Regular cardiac myocyte (primary cell): ENCODE measurements around the gene THYN1. TPM values are rescaled to one million over a fixed set of nuclear protein-coding genes. Genes with fewer than 3 reads are reported as not detected.

Source experiments
- total RNA-seq: library from RNA; depleted of rRNA; stranded (reverse); fragments of >200 nt; gene quantifications from 2 replicates; pipeline ENCODE4 v1.2.3, GENCODE V29; 2014

Gene THYN1
- total RNA-seq, result 63.3 and 74.7 TPM in 2 replicates

GRCh38 chr11:134253188-134253993 lies at the start of gene THYN1, which contains the start of gene ACAD8:
TSS of gene THYN1 (minus strand) at chr11:134253352. CDS start at chr11:134252882, 470 bp downstream.
TSS of gene ACAD8 (plus strand) at chr11:134253568. CDS start at chr11:134253601, 33 bp downstream.

DNA sequence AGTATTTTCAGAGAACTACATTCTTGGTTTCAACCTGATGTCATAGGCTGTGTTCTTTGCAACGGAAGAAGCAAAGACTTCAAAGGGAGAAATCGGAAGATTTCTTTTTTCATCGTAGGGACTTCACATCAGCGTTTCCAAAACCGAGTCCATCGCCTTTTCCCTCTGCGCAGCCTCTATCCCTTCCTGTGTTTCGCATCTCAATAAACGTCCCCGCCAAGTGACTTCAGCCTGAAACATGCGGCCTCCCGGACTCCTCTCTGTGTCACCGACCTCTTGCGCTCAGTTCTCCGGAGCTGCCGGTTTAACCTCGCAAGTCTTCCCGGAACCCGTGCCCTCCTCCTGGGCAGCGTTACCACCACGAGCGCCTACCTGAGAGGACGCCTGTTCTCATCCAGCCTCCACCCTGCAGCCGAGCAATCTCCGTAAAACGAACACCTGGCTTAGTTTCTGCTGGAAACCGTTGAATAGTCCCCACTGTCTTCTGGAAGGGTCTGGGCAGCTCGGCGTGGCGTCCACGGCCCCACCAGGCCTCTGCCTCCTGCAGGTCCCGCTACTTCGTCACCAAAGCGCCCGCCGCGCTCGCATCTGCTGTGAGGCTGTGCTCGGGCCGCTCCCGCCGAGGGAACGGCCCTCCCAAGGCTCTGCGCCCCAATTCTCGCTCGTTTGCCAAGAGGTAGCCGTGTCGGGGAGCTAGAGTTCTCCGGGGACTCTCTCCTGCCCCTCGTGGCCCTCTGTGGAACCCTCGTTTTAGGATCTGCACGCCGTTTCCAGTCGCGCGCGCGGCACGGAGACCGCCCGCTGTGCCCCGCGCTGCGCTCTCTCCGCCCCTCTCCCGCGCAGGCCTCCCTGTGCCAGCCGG lies 22.6 kb upstream of the THYN1 start, which contains the start of gene GLB1L3:
Gene GLB1L3 (plus strand): TSS at position 846 of the 862 bp plus-strand sequence. CDS start 362 bp downstream, outside the sequence.

GRCh38 chr11:134223836-134224709 lies 29.1 kb downstream of the THYN1 start, which contains the start of the genes NCAPD3 and VPS26B:
TSS of gene NCAPD3 (minus strand) at chr11:134223967. CDS start at chr11:134223926, 41 bp downstream.
TSS of gene VPS26B (plus strand) at chr11:134224671. CDS start at chr11:134225123, 452 bp downstream.

Other genes starting within 250 kb of the THYN1 start
- 83.6 and 118 TPM in 2 replicates for gene JAM3, start 184.3 kb downstream of the THYN1 start, total RNA-seq
- gene NCAPD3, start 29.4 kb downstream of the THYN1 start, total RNA-seq, result 8.7 and 37.0 TPM in 2 replicates
- gene VPS26B, start 28.7 kb downstream of the THYN1 start, total RNA-seq, result 27.3 and 32.2 TPM in 2 replicates
- gene ACAD8, start 216 bp upstream of the THYN1 start, total RNA-seq, result 14.2 and 14.7 TPM in 2 replicates
- not detected in 2 replicates for gene GLB1L3, start 23.0 kb upstream of the THYN1 start, total RNA-seq
- 0.19 and 0.28 TPM in 2 replicates for gene GLB1L2, start 78.6 kb upstream of the THYN1 start, total RNA-seq
- gene B3GAT1, start 158.9 kb upstream of the THYN1 start, total RNA-seq, result under 0.01 TPM in 2 replicates